Mesenchymal stem cell (in vitro differentiated cells and primary cell): ENCODE measurements around the gene PPP6C. TPM values are rescaled to one million over a fixed set of nuclear protein-coding genes. Genes with fewer than 3 reads are reported as not detected.

Experiments used
- DNase-seq: peaks from one replicate; pipeline ENCODE4 v3.0.0-alpha.2; 2013
- H2AFZ ChIP-seq: one replicate; pipeline ENCODE4 v1.6.1; 2013; ENCODE audit warnings: low read depth, mild to moderate bottlenecking, control low read depth, inconsistent platforms, low read length, moderate library complexity
- H2AK5ac ChIP-seq: 2 replicates; pipeline ENCODE4 v1.6.1; 2013; ENCODE audit warnings: low read length, moderate library complexity, mild to moderate bottlenecking, inconsistent platforms; ENCODE audit not compliant: severe bottlenecking
- H2BK120ac ChIP-seq: one replicate; pipeline ENCODE4 v1.6.1; 2013; ENCODE audit warnings: low read depth, mild to moderate bottlenecking, inconsistent platforms, low read length, moderate library complexity
- H2BK12ac ChIP-seq, 2 experiments: one replicate each; pipeline ENCODE4 v1.6.1; 2013; ENCODE audit warnings: inconsistent platforms in 2 of 2, low read length in 2 of 2, mild to moderate bottlenecking in 2 of 2, moderate library complexity in 2 of 2, control low read depth in 1 of 2
- H2BK15ac ChIP-seq: one replicate; pipeline ENCODE4 v1.6.1; 2013; ENCODE audit warnings: mild to moderate bottlenecking, low read depth, inconsistent platforms; ENCODE audit not compliant: poor library complexity, severe bottlenecking
- H2BK5ac ChIP-seq: 2 replicates; pipeline ENCODE4 v1.6.1; 2013; ENCODE audit warnings: low read depth, mild to moderate bottlenecking, low read length, control low read depth, inconsistent platforms; ENCODE audit not compliant: poor library complexity, severe bottlenecking
- H3K14ac ChIP-seq, 2 experiments: one replicate each; pipeline ENCODE4 v1.6.1; 2013; ENCODE audit warnings: inconsistent platforms in 2 of 2, low read length in 2 of 2, control low read depth in 1 of 2, mild to moderate bottlenecking in 1 of 2, moderate library complexity in 1 of 2
- H3K18ac ChIP-seq, 2 experiments: one replicate each; pipeline ENCODE4 v1.6.1; 2013; ENCODE audit warnings: inconsistent platforms in 2 of 2, low read length in 2 of 2, control low read depth in 1 of 2, low read depth in 1 of 2, mild to moderate bottlenecking in 1 of 2
- H3K23ac ChIP-seq, 2 experiments: one replicate each; pipeline ENCODE4 v1.6.1; 2013; ENCODE audit warnings: inconsistent platforms in 2 of 2, low read length in 2 of 2, mild to moderate bottlenecking in 2 of 2, moderate library complexity in 2 of 2, control low read depth in 1 of 2
- H3K27ac ChIP-seq: 2 replicates; pipeline ENCODE4 v1.5.1; 2013; ENCODE audit warnings: mild to moderate bottlenecking, moderate library complexity, low read length, control low read depth, inconsistent platforms; ENCODE audit not compliant: poor library complexity, severe bottlenecking
- H3K27me3 ChIP-seq, 2 experiments: 2 replicates each; pipeline versions ENCODE4 v1.6.1 to v1.7.0; 2013; ENCODE audit warnings: low read length in 2 of 2, mild to moderate bottlenecking in 2 of 2, moderate library complexity in 2 of 2, control low read depth in 1 of 2, inconsistent platforms in 1 of 2; ENCODE audit not compliant: control insufficient read depth in 1 of 2, insufficient read depth in 1 of 2
- H3K36me3 ChIP-seq, 2 experiments: 2 replicates each; pipeline versions ENCODE4 v1.6.1 to v1.7.0; 2013; ENCODE audit warnings: low read length in 2 of 2, control low read depth in 1 of 2, inconsistent platforms in 1 of 2, low read depth in 1 of 2, mild to moderate bottlenecking in 1 of 2; ENCODE audit not compliant: insufficient read depth in 2 of 2, control insufficient read depth in 1 of 2
- H3K4ac ChIP-seq, 2 experiments: one replicate each; pipeline ENCODE4 v1.6.1; 2013; ENCODE audit warnings: inconsistent platforms in 2 of 2, low read length in 2 of 2, mild to moderate bottlenecking in 2 of 2, moderate library complexity in 2 of 2, control low read depth in 1 of 2, low read depth in 1 of 2
- H3K4me1 ChIP-seq: 2 replicates; pipeline ENCODE4 v1.6.1; 2013; ENCODE audit warnings: low read depth, low read length, control low read depth; ENCODE audit not compliant: control insufficient read depth, insufficient read depth
- H3K4me2 ChIP-seq: 2 replicates; pipeline ENCODE4 v1.6.1; 2013; ENCODE audit warnings: low read length, mild to moderate bottlenecking, inconsistent platforms; ENCODE audit not compliant: poor library complexity, severe bottlenecking
- H3K4me3 ChIP-seq, 2 experiments: 2 replicates each; pipeline versions ENCODE4 v1.5.1 to v1.7.0; 2013; ENCODE audit warnings: low read length in 2 of 2, mild to moderate bottlenecking in 2 of 2, control low read depth in 1 of 2, low read depth in 1 of 2; ENCODE audit not compliant: insufficient read depth in 1 of 2
- H3K79me1 ChIP-seq: replicated peaks from 2 replicates; pipeline ENCODE4 v1.6.1; 2013; ENCODE audit warnings: mild to moderate bottlenecking, control low read depth, low read length, inconsistent platforms; ENCODE audit not compliant: poor library complexity, severe bottlenecking
- H3K9ac ChIP-seq: 2 replicates; pipeline ENCODE4 v1.7.0; 2013; ENCODE audit warnings: mild to moderate bottlenecking, low read length, moderate library complexity
- H3K9me3 ChIP-seq: 2 replicates; pipeline ENCODE4 v1.7.0; 2013; ENCODE audit warnings: mild to moderate bottlenecking, low read length; ENCODE audit not compliant: control insufficient read depth
- H4K8ac ChIP-seq: one replicate; pipeline ENCODE4 v1.6.1; 2013; ENCODE audit warnings: inconsistent platforms, mild to moderate bottlenecking, low read length, moderate library complexity
- H4K91ac ChIP-seq: one replicate; pipeline ENCODE4 v1.6.1; 2013; ENCODE audit warnings: mild to moderate bottlenecking, low read length, inconsistent platforms
- whole genome bisulfite sequencing: methylation state at CpG from one replicate; pipeline ENCODE4 v1.1.7; 2013; ENCODE audit warnings: mixed read lengths; 5-methylcytosine and 5-hydroxymethylcytosine counted together
- polyA plus RNA-seq, 2 experiments: library from polyadenylated mRNA; stranded (reverse); fragments of 200-250 nt; gene quantifications; one replicate each; pipeline ENCODE4 v1.2.3, GENCODE V29; 2013

The PPP6C gene
- 26.0 TPM for polyA plus RNA-seq (2013, experiment 1 of 2)
- polyA plus RNA-seq (2013, experiment 2 of 2), result 27.6 TPM

DNA sequence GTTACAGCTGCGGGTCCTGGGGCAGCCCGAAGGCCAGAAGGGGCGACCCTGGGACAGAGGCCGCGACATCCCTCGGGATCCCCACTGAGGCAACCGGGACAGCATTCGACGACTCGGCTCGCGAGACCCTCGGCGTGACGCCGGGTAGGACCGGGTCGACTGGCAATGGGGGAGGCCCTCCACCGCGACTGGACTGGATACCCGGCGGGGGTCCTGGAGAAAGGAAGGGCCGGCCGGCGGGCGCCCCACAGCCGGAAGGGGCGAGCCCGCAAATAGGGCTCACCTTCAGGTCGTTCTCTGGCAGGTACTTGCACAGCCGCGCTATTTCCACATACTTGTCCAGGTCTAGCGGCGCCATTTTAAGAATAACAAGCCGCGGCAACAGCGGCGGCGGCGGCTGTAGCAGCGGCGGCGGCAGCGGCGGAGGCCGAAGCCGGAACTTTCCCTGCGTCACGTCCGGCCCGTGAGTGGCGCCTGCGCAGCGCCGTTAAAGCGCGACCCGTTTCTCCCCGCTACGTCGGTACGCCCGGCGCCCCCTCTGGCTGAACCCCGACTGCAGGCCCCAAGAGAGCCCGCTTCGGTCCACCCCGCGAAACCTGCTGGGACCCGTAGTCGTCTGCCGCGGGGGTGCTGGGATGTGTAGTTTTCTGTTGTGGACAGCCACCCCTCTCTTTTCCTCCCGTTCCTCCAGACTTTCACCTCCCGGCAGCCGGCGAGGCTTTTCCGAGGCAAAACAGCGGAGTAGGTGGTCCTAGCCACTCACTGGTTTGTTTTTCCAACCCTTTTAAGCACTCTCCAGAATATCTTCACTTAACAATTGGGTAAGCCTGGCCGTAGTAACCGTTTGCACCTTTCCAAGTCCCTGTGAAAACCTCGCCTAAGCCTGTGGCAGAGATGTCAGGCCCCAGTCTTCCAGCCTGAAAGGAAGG lies at the start of gene PPP6C:
Gene PPP6C, minus strand, starts transcription at position 443 of the 929 bp plus-strand sequence. Its CDS starts 85 bp downstream, at position 358.
- H3K36me3 ChIP-seq, result no peaks in the 10 kb centered on the region
- H4K91ac ChIP-seq, result peak within 1 kb of the TSS; percentile 61
- peak within 1 kb of the TSS; percentile 67 for H3K27ac ChIP-seq
- no peaks in the 10 kb centered on the region for H3K27me3 ChIP-seq
- H2BK12ac ChIP-seq, result no peak within 1 kb of the TSS
- under 1% methylated on average over 65 of the region's 82 CpGs for WGBS
- peak within 1 kb of the TSS; percentile 75 to 76 for H3K4ac ChIP-seq
- DNase-seq, result peak; percentile 96
- H3K4me1 ChIP-seq, result peaks cover 15% of the 10 kb centered on the region
- H2BK15ac ChIP-seq, result no peak within 1 kb of the TSS
- H3K4me2 ChIP-seq, result peak within 1 kb of the TSS; percentile 89
- H3K23ac ChIP-seq, result peak within 1 kb of the TSS; percentile 20 to 96
- peak within 1 kb of the TSS; percentile 67 for H2AFZ ChIP-seq
- H3K14ac ChIP-seq, result peak within 1 kb of the TSS in 1 of 2 experiments; percentile 64
- peak within 1 kb of the TSS; percentile 74 for H2AK5ac ChIP-seq
- peak within 1 kb of the TSS; percentile 11 for H2BK120ac ChIP-seq
- peak within 1 kb of the TSS; percentile 79 to 99 for H3K4me3 ChIP-seq
- peak within 1 kb of the TSS; percentile 91 for H3K9ac ChIP-seq
- peak within 1 kb of the TSS; percentile 16 to 82 for H3K18ac ChIP-seq
- no peaks in the 10 kb centered on the region for H3K9me3 ChIP-seq
- no peaks in the 10 kb centered on the region for H3K79me1 ChIP-seq
- peak within 1 kb of the TSS; percentile 96 for H4K8ac ChIP-seq
- H2BK5ac ChIP-seq, result peak within 1 kb of the TSS; percentile 53

DNA sequence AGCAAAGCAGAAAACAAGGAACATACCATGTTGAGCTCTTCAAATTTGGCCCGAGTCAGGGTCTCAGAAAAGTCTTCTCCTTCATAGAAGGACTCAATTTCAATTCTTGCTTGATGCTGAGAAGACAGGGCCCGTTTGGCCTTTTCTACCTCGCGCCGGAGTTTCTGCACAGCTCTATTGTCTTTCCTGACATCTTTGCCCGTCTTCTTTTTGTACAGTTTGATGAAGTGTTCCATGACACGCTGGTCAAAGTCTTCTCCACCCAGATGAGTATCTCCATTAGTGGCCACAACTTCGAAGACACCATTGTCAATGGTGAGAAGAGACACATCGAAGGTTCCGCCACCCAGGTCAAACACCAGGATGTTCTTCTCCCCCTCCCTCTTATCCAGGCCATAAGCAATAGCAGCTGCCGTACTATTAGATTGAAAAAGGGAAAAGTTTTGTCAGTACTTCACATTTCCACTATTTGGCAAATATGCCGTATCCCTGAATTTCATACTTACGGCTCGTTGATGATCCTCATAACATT lies 49.4 kb upstream of the PPP6C start:
- H3K4me3 ChIP-seq, result peak overlapping the region in 1 of 2 experiments; percentile 100
- H3K79me1 ChIP-seq, result no peaks in the 10 kb centered on the region
- H2BK15ac ChIP-seq, result no peak overlapping the region
- no peak overlapping the region for H3K27ac ChIP-seq
- peak; percentile 14 for DNase-seq
- H2BK5ac ChIP-seq, result no peak overlapping the region
- peaks cover 18 to 63% of the 10 kb centered on the region in 2 experiments for H3K36me3 ChIP-seq
- no peak overlapping the region for H3K4ac ChIP-seq
- no peak overlapping the region for H2AFZ ChIP-seq
- no peaks in the 10 kb centered on the region for H3K27me3 ChIP-seq
- peaks cover 10% of the 10 kb centered on the region for H3K4me1 ChIP-seq
- no peak overlapping the region for H4K91ac ChIP-seq
- H2BK120ac ChIP-seq, result no peak overlapping the region
- WGBS, result 90% methylated on average over 13 of the region's 14 CpGs
- no peak overlapping the region for H3K23ac ChIP-seq
- H3K14ac ChIP-seq, result no peak overlapping the region
- no peak overlapping the region for H2BK12ac ChIP-seq
- no peak overlapping the region for H2AK5ac ChIP-seq
- no peak overlapping the region for H4K8ac ChIP-seq
- H3K9me3 ChIP-seq, result no peaks in the 10 kb centered on the region
- no peak overlapping the region for H3K18ac ChIP-seq
- H3K9ac ChIP-seq, result peak overlapping the region; percentile 99
- peak overlapping the region; percentile 61 for H3K4me2 ChIP-seq

DNA sequence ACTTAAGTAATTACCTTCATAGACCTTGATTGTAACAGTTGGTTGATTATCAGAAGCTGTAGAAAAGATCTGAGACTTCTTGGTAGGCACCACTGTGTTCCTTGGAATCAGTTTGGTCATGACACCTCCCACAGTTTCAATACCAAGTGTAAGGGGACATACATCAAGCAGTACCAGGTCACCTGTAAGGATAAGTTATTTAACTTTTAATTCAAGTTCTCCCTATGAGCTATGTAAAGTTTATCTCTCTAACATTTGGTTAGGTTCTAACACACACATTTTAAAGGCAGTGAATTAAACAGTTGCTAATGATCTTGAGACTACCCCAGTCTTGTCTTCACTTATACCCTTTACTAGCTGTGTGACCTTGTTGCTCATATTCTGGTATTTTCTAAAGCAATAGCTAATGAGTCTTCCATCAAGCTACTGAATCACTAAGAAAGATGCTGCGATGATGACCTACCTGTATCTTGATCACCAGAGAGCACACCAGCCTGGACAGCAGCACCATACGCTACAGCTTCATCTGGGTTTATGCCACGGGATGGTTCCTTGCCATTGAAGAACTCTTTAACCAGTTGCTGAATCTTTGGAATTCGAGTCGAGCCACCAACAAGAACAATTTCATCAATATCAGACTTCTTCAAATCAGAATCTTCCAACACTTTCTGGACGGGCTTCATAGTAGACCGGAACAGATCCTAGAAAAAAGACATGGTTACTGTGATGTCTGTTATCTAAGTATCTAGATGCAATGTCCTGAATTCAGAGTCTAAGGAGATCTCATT lies 48.7 kb upstream of the PPP6C start:
- H4K91ac ChIP-seq, result no peak overlapping the region
- peak overlapping the region in 1 of 2 experiments; percentile 100 for H3K4me3 ChIP-seq
- no peak overlapping the region for H3K14ac ChIP-seq
- no peak overlapping the region for H3K27ac ChIP-seq
- H2BK5ac ChIP-seq, result no peak overlapping the region
- DNase-seq, result no peak
- H2BK15ac ChIP-seq, result no peak overlapping the region
- H3K4ac ChIP-seq, result no peak overlapping the region
- H3K4me2 ChIP-seq, result peak overlapping the region; percentile 27
- no peak overlapping the region for H2BK120ac ChIP-seq
- no peaks in the 10 kb centered on the region for H3K9me3 ChIP-seq
- no peak overlapping the region for H2BK12ac ChIP-seq
- H3K18ac ChIP-seq, result no peak overlapping the region
- H3K79me1 ChIP-seq, result no peaks in the 10 kb centered on the region
- H3K9ac ChIP-seq, result peak overlapping the region; percentile 99
- WGBS, result 95% methylated on average over 6 of the region's 7 CpGs
- no peak overlapping the region for H2AK5ac ChIP-seq
- H4K8ac ChIP-seq, result no peak overlapping the region
- H3K4me1 ChIP-seq, result peaks cover 10% of the 10 kb centered on the region
- no peak overlapping the region for H2AFZ ChIP-seq
- H3K36me3 ChIP-seq, result peaks cover 18 to 64% of the 10 kb centered on the region in 2 experiments
- H3K23ac ChIP-seq, result peak overlapping the region in 1 of 2 experiments; percentile 34
- no peaks in the 10 kb centered on the region for H3K27me3 ChIP-seq
